Measurements from ENCODE around the gene SNX17. TPM values are rescaled to one million over a fixed set of nuclear protein-coding genes. Genes with fewer than 3 reads are reported as not detected.
A peak's percentile ranks its signal among the peaks of the same experiment; 100 is the strongest.

SNX17 gene
- total RNA-seq, 1 donor from 2014 or later, result 109 TPM

DNA sequence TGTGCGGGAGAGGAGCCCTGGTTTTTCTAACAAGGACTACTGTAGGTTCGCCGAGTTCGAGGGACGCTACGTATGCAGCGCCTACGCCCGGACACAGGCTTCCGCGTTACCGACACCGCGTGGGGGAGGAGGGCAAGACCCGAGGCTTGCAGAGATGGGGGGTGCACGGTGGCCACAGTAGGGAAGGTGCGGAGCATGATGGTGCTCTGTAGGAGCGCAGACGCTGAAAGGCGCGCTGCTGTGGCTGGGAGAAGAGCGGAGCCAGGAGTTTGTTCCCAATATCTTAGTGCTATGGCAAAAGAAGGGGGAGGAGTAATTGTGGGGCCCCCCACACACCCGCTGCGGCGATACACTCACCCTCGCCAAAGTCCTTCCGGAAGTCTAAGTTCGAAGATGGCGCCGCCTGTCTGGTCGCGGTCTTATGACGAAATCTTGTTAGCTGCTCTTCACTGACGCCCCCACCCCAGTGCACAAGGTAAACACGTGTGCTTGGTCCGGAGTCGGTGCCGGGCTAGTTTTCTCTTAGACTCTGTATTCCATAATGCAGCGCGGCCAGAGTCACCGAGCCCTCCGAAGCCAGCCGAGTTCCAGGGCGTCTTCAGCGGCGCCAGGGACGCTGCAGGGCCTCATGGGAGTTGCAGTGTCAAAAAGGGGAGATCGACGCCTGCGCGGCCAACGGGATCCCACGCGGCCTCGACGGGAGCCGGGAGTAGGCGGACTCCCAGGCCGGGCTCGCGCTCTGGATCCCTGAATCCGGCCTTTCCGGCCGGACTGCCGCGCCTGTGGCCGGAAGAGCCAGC lies 13.8 kb upstream of the SNX17 start, which contains the start of gene GTF3C2:
Gene GTF3C2 (minus strand): TSS at position 383 of the 800 bp plus-strand sequence. CDS start 13,210 bp downstream, outside the sequence.
- H3K36me3 Mint-ChIP-seq (ENCODE audit: low read depth), result peaks cover 11% of the 10 kb centered on the region
- H3K4me3 Mint-ChIP-seq, result peak within 1 kb of the TSS; percentile 98
- DNase-seq (ENCODE audit: low read depth, low spot score), result peak; percentile 90
- peaks cover 49% of the 10 kb centered on the region for H3K4me1 Mint-ChIP-seq
- H3K27me3 Mint-ChIP-seq (ENCODE audit: low read depth), result no peaks in the 10 kb centered on the region
- TF ChIP-seq, protein P1, sequence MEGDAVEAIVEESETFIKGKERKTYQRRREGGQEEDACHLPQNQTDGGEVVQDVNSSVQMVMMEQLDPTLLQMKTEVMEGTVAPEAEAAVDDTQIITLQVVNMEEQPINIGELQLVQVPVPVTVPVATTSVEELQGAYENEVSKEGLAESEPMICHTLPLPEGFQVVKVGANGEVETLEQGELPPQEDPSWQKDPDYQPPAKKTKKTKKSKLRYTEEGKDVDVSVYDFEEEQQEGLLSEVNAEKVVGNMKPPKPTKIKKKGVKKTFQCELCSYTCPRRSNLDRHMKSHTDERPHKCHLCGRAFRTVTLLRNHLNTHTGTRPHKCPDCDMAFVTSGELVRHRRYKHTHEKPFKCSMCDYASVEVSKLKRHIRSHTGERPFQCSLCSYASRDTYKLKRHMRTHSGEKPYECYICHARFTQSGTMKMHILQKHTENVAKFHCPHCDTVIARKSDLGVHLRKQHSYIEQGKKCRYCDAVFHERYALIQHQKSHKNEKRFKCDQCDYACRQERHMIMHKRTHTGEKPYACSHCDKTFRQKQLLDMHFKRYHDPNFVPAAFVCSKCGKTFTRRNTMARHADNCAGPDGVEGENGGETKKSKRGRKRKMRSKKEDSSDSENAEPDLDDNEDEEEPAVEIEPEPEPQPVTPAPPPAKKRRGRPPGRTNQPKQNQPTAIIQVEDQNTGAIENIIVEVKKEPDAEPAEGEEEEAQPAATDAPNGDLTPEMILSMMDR (conservative IDR thresholded peaks at IDR 0.05), result no peak
- peaks cover 2% of the 10 kb centered on the region for H3K9me3 Mint-ChIP-seq
- peak within 1 kb of the TSS; percentile 99 for H3K27ac Mint-ChIP-seq (ENCODE audit: unreplicated experiment)

DNA sequence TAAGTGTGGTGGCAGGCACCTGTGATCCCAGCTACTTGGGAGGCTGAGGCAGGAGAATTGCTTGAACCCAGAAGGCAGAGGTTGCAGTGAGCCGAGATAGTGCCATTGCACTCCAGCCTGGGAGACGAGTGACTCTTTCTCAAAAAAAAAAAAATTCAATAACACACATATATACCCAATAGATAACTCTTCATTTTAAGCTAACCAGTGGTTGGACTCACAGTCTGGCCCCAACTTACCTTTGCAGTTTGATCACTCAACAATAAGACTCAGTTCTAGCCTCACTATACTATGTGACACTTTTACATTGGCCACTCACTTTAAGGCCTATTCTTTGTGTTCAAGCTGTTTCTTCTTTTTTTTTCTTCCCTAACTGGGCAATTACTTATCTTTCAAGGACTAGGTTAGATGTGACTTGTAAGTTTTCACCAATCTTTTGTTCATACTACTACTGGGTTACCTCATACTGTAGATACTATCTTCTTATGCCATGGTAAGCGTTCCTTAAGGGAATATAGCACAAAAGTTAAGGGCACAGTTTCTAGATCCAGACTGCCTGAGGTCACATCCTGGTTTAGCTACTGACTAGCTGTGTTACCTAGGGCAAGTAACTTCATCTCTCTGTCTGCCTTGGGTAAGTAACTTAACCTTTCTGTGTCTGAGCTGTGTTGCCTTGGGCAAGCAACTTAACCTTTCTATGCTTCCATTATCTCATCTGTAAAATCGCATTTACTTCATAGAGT lies 7.6 kb upstream of the SNX17 start:
- peak overlapping the region; percentile 29 for H3K4me3 Mint-ChIP-seq
- peaks cover 25% of the 10 kb centered on the region for H3K36me3 Mint-ChIP-seq (ENCODE audit: low read depth)
- no peaks in the 10 kb centered on the region for H3K9me3 Mint-ChIP-seq
- no peaks in the 10 kb centered on the region for H3K27me3 Mint-ChIP-seq (ENCODE audit: low read depth)
- H3K27ac Mint-ChIP-seq (ENCODE audit: unreplicated experiment), result no peak overlapping the region
- H3K4me1 Mint-ChIP-seq, result peaks cover 8% of the 10 kb centered on the region
- DNase-seq (ENCODE audit: low read depth, low spot score), result no peak
- TF ChIP-seq, protein P1 (conservative IDR thresholded peaks at IDR 0.05), result no peak

DNA sequence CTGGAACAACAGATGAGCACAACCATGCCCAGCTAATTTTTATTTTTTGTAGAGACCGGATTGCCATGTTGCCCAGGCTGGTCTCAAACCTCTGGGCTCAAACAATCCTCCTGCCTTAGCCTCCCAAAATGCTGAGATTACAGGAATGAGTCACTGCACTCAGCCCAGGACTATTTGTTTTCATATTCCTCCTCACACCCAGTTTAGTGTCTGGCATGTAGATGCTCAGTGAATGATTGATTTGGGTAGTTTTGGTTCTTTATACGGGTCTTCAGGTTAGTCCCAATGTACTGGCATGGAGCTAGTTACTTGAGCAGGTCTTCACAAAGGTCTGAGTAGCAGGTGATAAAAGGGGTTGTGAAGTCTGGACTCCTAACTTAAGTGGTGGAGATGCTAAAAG lies 6.5 kb upstream of the SNX17 start:
- no peak for DNase-seq (ENCODE audit: low read depth, low spot score)
- H3K27ac Mint-ChIP-seq (ENCODE audit: unreplicated experiment), result no peak overlapping the region
- no peak overlapping the region for H3K4me3 Mint-ChIP-seq
- peaks cover 18% of the 10 kb centered on the region for H3K36me3 Mint-ChIP-seq (ENCODE audit: low read depth)
- TF ChIP-seq, protein P1 (conservative IDR thresholded peaks at IDR 0.05), result no peak
- no peaks in the 10 kb centered on the region for H3K27me3 Mint-ChIP-seq (ENCODE audit: low read depth)
- H3K4me1 Mint-ChIP-seq, result peaks cover 5% of the 10 kb centered on the region
- H3K9me3 Mint-ChIP-seq, result no peaks in the 10 kb centered on the region

GRCh38 chr2:27369471-27370025 lies 868 bp upstream of the SNX17 start:
- Mint-ChIP-seq H3K4me3 (peak overlapping the region; percentile 98), H3K4me1 (peaks cover 36% of the 10 kb centered on the region), H3K27ac (ENCODE audit: unreplicated experiment) (peak overlapping the region; percentile 96), H3K9me3 (no peaks in the 10 kb centered on the region), H3K27me3 (ENCODE audit: low read depth) (peaks cover 6% of the 10 kb centered on the region), H3K36me3 (ENCODE audit: low read depth) (peaks cover 25% of the 10 kb centered on the region)
- no peak for DNase-seq (ENCODE audit: low read depth, low spot score)
- TF ChIP-seq, protein P1 (conservative IDR thresholded peaks at IDR 0.05), result no peak

GRCh38 chr2:27370816-27371620 lies 602 bp downstream of the SNX17 start:
- Mint-ChIP-seq H3K4me1 (peaks cover 36% of the 10 kb centered on the region), H3K27me3 (ENCODE audit: low read depth) (peaks cover 9% of the 10 kb centered on the region), H3K36me3 (ENCODE audit: low read depth) (peaks cover 31% of the 10 kb centered on the region), H3K4me3 (peak overlapping the region; percentile 98), H3K9me3 (no peaks in the 10 kb centered on the region), H3K27ac (ENCODE audit: unreplicated experiment) (peak overlapping the region; percentile 99)
- TF ChIP-seq, protein P1 (conservative IDR thresholded peaks at IDR 0.05), result no peak
- no peak for DNase-seq (ENCODE audit: low read depth, low spot score)

Measured in neural crest cell (in vitro differentiated cells).